Prostate gland (tissue), 2 donors: ENCODE data around the gene HAUS5. TPM values are rescaled to one million over a fixed set of nuclear protein-coding genes. Genes with fewer than 3 reads are reported as not detected.

Experiments used
- DNase-seq: peaks from one replicate; pipeline ENCODE4 v3.0.0-alpha.2; 2019; ENCODE audit warnings: low spot score
- H3K27ac ChIP-seq, 2 donors: fragments of 200-600 bp; sonication (generic); 2 replicates each; pipeline ENCODE4 v1.5.1; 2017 to 2019
- H3K27me3 ChIP-seq: fragments of 200-600 bp; sonication (generic); replicated peaks from 2 replicates; pipeline ENCODE4 v1.5.1; 2019; ENCODE audit not compliant: insufficient read depth
- H3K36me3 ChIP-seq, 2 donors: fragments of 200-600 bp; sonication (generic); 1 replicate in 1 of 2; 2 replicates in 1 of 2; pipeline versions ENCODE4 v1.5.1 to v1.8.1; 2017 to 2019
- H3K4me1 ChIP-seq: fragments of 200-600 bp; sonication (generic); replicated peaks from 2 replicates; pipeline ENCODE4 v1.5.1; 2019
- H3K4me3 ChIP-seq, 2 donors: fragments of 200-600 bp; sonication (generic); 2 replicates each; pipeline ENCODE4 v1.5.1; 2017 to 2019
- H3K9me3 ChIP-seq: fragments of 200-600 bp; sonication (generic); 2 replicates; pipeline ENCODE4 v1.5.1; 2017
- POLR2A ChIP-seq: fragments of 450-650 bp; IDR thresholded peaks from one replicate; pipeline ENCODE4 v1.6.1; 2016; ENCODE audit warnings: antibody characterized with exemption, mild to moderate bottlenecking
- POLR2AphosphoS5 ChIP-seq: sonication (generic); formaldehyde crosslinking; IDR thresholded peaks from one replicate; pipeline ENCODE4 v1.6.1; 2017; ENCODE audit warnings: antibody characterized with exemption
- whole genome bisulfite sequencing: methylation state at CpG from one replicate; pipeline ENCODE4 v1.1.5; 2018; 5-methylcytosine and 5-hydroxymethylcytosine counted together
- intact Hi-C: fragments of 100-400 bp; cut with DNase I; formaldehyde crosslinking; loops from one replicate; pipeline ENCODE4 v1.14.2; 2022
- total RNA-seq, 2 donors: library from RNA; depleted of rRNA; stranded (reverse); fragments of >200 nt; gene quantifications; one replicate each; pipeline ENCODE4 v1.1.0, GENCODE V29; 2016
- TF ChIP-seq, protein P1 (sequence below), 4 experiments: fragments of 200-600 bp in 2 of 4; fragments of 450-650 bp in 2 of 4; sonication (generic) in 2 of 4; IDR thresholded peaks; 1 replicate in 3 of 4; 2 replicates in 1 of 4; pipeline ENCODE4 v1.5.1; 2016 to 2019; ENCODE audit warnings: antibody characterized with exemption in 4 of 4, mild to moderate bottlenecking in 2 of 4, moderate library complexity in 2 of 4

The HAUS5 gene
- total RNA-seq, 2 donors from 2014 or later, result 10.0 to 17.5 TPM

DNA sequence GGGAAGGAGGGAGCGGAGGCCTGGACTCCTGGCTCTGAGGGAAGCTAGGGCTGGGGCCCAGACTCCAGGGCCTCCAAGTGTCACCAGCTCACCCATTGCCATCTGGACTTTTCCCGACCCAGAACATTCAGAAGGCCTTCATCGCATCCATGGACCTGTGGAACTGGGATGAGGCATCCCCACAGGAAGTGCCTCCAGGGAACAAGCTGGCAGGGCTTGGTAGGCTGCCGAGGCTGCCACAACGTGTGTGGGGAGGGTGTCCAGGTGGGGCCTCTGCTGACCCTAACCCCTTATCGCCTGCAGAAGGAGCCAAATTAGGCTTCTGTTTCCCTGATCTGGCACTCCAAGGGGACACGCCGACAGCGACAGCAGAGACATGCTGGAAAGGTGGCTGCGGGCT, 29.8 kb downstream of the HAUS5 start:
- intact Hi-C loops, result no loop called here
- 81% methylated on average over 10 of the region's 10 CpGs for WGBS
- TF ChIP-seq POLR2AphosphoS5, result no peak
- no peak for TF ChIP-seq POLR2A
- TF ChIP-seq, protein P1, sequence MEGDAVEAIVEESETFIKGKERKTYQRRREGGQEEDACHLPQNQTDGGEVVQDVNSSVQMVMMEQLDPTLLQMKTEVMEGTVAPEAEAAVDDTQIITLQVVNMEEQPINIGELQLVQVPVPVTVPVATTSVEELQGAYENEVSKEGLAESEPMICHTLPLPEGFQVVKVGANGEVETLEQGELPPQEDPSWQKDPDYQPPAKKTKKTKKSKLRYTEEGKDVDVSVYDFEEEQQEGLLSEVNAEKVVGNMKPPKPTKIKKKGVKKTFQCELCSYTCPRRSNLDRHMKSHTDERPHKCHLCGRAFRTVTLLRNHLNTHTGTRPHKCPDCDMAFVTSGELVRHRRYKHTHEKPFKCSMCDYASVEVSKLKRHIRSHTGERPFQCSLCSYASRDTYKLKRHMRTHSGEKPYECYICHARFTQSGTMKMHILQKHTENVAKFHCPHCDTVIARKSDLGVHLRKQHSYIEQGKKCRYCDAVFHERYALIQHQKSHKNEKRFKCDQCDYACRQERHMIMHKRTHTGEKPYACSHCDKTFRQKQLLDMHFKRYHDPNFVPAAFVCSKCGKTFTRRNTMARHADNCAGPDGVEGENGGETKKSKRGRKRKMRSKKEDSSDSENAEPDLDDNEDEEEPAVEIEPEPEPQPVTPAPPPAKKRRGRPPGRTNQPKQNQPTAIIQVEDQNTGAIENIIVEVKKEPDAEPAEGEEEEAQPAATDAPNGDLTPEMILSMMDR (IDR thresholded peaks at IDR 0.05), result no peak
- no peaks in the 10 kb centered on the region for H3K9me3 ChIP-seq
- no peak overlapping the region for H3K4me3 ChIP-seq
- no peak overlapping the region for H3K27ac ChIP-seq
- no peaks in the 10 kb centered on the region for H3K4me1 ChIP-seq
- no peak for DNase-seq
- H3K36me3 ChIP-seq, result peaks cover 0 to 4% of the 10 kb centered on the region in 2 donors
- no peaks in the 10 kb centered on the region for H3K27me3 ChIP-seq

DNA sequence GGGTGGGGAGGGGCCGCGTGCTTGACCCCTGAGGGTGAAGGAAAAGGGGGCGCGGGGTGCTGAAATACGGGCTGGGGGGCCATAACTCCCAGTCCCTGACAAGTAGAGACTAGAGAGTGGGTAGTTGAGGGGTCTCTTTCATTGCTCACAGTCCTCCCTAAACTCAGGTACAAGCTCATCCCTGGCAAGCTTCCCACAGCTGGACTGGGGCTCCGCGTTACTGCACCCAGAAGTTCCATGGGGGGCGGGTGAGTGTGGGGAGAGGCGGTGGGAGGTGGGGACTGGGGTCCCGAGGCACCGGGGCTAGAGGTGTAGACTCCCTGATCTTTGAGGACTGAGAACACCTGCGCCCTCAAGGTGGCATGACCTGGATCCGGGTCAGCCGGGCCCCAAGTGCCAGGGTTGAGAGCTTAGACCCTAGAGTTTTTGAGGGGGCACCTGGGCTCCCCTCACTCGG, 30.3 kb downstream of the HAUS5 start:
- H3K27me3 ChIP-seq, result no peaks in the 10 kb centered on the region
- no peaks in the 10 kb centered on the region for H3K36me3 ChIP-seq
- intact Hi-C loops, result no loop called here
- WGBS, result 32% methylated on average over 15 of the region's 15 CpGs
- peak overlapping the region; percentile 85 to 87 for H3K27ac ChIP-seq
- no peaks in the 10 kb centered on the region for H3K4me1 ChIP-seq
- TF ChIP-seq, protein P1 (IDR thresholded peaks at IDR 0.05), result no peak
- TF ChIP-seq POLR2AphosphoS5 (no peak), POLR2A (no peak)
- peak overlapping the region; percentile 47 to 58 for H3K4me3 ChIP-seq
- H3K9me3 ChIP-seq, result no peaks in the 10 kb centered on the region
- no peak for DNase-seq

DNA sequence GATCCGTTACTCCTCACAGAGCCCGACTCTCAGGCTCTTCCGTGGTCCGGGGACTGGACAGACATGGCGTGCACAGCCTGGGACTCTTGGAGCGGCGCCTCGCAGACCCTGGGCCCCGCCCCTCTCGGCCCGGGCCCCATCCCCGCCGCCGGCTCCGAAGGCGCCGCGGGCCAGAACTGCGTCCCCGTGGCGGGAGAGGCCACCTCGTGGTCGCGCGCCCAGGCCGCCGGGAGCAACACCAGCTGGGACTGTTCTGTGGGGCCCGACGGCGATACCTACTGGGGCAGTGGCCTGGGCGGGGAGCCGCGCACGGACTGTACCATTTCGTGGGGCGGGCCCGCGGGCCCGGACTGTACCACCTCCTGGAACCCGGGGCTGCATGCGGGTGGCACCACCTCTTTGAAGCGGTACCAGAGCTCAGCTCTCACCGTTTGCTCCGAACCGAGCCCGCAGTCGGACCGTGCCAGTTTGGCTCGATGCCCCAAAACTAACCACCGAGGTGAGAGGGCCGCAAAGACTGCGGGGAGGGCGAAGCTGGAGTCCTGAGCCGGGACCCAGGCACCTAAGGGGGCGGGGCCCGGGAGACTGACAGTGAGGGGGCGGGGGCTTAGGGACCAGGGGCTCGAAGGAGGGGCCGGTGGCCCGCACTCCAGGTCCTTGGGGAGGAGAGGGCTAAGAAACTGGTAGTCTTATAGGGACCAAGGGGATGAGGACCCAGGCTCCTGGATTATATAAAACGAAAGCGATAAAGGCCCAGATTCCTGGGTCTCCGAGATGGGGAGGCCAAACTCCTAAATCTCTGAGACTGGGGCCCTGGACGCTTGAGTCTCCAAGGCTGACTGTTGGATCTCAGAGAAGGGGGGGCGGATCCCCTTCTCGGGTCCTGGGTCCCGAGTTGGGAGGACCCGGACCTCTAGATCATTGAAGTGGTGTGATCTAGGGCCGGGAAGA, 31.0 kb downstream of the HAUS5 start:
- H3K27me3 ChIP-seq, result no peaks in the 10 kb centered on the region
- H3K27ac ChIP-seq, result peak overlapping the region; percentile 85 to 87
- no peaks in the 10 kb centered on the region for H3K36me3 ChIP-seq
- H3K4me1 ChIP-seq, result no peaks in the 10 kb centered on the region
- peak overlapping the region; percentile 47 to 58 for H3K4me3 ChIP-seq
- intact Hi-C loops, result no loop called here
- TF ChIP-seq POLR2AphosphoS5 (peak; percentile 60), POLR2A (peak; percentile 84)
- TF ChIP-seq, protein P1 (IDR thresholded peaks at IDR 0.05), result no peak
- no peaks in the 10 kb centered on the region for H3K9me3 ChIP-seq
- DNase-seq, result peak; percentile 74
- under 1% methylated on average over 47 of the region's 69 CpGs for WGBS

DNA sequence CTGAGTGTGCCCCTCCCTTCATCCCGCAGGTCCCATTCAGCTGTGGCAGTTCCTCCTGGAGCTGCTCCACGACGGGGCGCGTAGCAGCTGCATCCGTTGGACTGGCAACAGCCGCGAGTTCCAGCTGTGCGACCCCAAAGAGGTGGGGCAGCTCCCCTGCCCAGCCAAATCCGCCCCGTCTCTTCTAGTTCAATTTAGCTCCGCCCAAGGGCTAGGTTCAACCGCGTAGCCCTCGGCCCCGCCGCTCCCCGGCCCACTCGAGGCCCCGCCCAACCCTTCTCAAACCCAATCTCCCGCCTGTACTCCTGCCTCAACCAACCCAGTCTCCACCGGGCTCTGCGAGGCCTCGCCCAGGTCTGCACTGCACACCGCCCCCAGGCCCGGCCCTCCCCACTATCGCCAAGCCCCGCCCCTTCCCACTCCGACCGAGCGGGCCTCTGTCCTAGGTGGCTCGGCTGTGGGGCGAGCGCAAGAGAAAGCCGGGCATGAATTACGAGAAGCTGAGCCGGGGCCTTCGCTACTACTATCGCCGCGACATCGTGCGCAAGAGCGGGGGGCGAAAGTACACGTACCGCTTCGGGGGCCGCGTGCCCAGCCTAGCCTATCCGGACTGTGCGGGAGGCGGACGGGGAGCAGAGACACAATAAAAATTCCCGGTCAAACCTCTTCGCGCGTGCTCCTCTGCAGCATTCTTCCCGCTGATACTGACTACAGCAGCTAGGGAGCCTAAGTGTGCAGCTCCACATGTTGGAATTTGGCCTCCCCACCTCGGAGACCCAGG, 31.9 kb downstream of the HAUS5 start:
- H3K27ac ChIP-seq, result peak overlapping the region; percentile 85 to 87
- H3K4me1 ChIP-seq, result no peaks in the 10 kb centered on the region
- WGBS, result under 1% methylated on average over 60 of the region's 60 CpGs
- H3K4me3 ChIP-seq, result peak overlapping the region; percentile 47 to 58
- no peaks in the 10 kb centered on the region for H3K9me3 ChIP-seq
- peak; percentile 96 for DNase-seq
- TF ChIP-seq POLR2AphosphoS5 (peak; percentile 82), POLR2A (peak; percentile 71)
- TF ChIP-seq, protein P1 (IDR thresholded peaks at IDR 0.05), result no peak
- intact Hi-C loops, result no loop called here
- no peaks in the 10 kb centered on the region for H3K27me3 ChIP-seq
- no peaks in the 10 kb centered on the region for H3K36me3 ChIP-seq
